B cell (primary cell): Measurements from ENCODE around the gene LRRC4. TPM values are rescaled to one million over a fixed set of nuclear protein-coding genes. Genes with fewer than 3 reads are reported as not detected.

Experiments used
- ATAC-seq: fragments of 200-7000 bp; cut with Tn5 transposase; one replicate; pipeline ENCODE4 v1.10.0; 2021; ENCODE audit warnings: low read depth, mild to moderate bottlenecking, moderate number of reproducible peaks, moderate library complexity
- CTCF ChIA-PET: fragments of 350-600 bp; sonication (Branson Sonifier 250); formaldehyde crosslinking; loops from one replicate; lab custom pipeline; 2021; ENCODE audit warnings: antibody characterized with exemption, inconsistent platforms; lab: Charles Lee
- POLR2A ChIA-PET: fragments of 350-600 bp; sonication (Branson Sonifier 250); formaldehyde crosslinking; loops from one replicate; lab custom pipeline; 2021; ENCODE audit warnings: antibody characterized with exemption; lab: Charles Lee
- DNase-seq: peaks from one replicate; pipeline ENCODE4 v3.0.0; 2013
- H2AFZ ChIP-seq: 2 replicates; pipeline ENCODE4 v1.6.1; 2012; ENCODE audit warnings: mild to moderate bottlenecking, low read depth, low read length; ENCODE audit not compliant: insufficient read depth, poor library complexity, severe bottlenecking
- H3K27ac ChIP-seq, 2 donors: 1 replicate in 1 of 2; 2 replicates in 1 of 2; pipeline ENCODE4 v1.5.1; 2012 to 2013; ENCODE audit warnings: low read length in 2 of 2, mild to moderate bottlenecking in 2 of 2, moderate library complexity in 1 of 2
- H3K27me3 ChIP-seq, 4 experiments: fragments of 200-600 bp in 1 of 4; sonication (generic) in 1 of 4; replicated peaks in 1 of 4; 1 replicate in 2 of 4; 2 replicates in 2 of 4; pipeline versions ENCODE4 v1.6.1 to v1.7.0; 2013 to 2016; ENCODE audit warnings: low read length in 3 of 4, mild to moderate bottlenecking in 2 of 4, mixed read lengths in 1 of 4, moderate library complexity in 1 of 4; ENCODE audit not compliant: insufficient read depth in 4 of 4, control insufficient read depth in 3 of 4; ENCODE audit errors: control extremely low read depth in 1 of 4
- H3K36me3 ChIP-seq, 2 experiments: replicated peaks in 1 of 2; 1 replicate in 1 of 2; 2 replicates in 1 of 2; pipeline versions ENCODE4 v1.6.1 to v1.7.1; 2013; ENCODE audit warnings: low read length in 1 of 2; ENCODE audit not compliant: insufficient read depth in 2 of 2, control insufficient read depth in 1 of 2; ENCODE audit errors: control extremely low read depth in 1 of 2, extremely low read depth in 1 of 2
- H3K4me1 ChIP-seq, 2 donors: fragments of 200-600 bp in 1 of 2; sonication (generic) in 1 of 2; 1 replicate in 1 of 2; 2 replicates in 1 of 2; pipeline versions ENCODE4 v1.5.1 to v1.6.1; 2013 to 2017; ENCODE audit warnings: low read length in 2 of 2; ENCODE audit not compliant: control insufficient read depth in 2 of 2, insufficient read depth in 2 of 2
- H3K4me2 ChIP-seq: replicated peaks from 2 replicates; pipeline ENCODE3; 2012; ENCODE audit warnings: mild to moderate bottlenecking, low read depth, low read length; ENCODE audit not compliant: poor library complexity, severe bottlenecking
- H3K4me3 ChIP-seq, 5 experiments: fragments of 200-600 bp in 1 of 5; sonication (generic) in 1 of 5; 1 replicate in 3 of 5; 2 replicates in 2 of 5; pipeline versions ENCODE4 v1.5.1 to v1.7.0; 2011 to 2016; ENCODE audit warnings: low read length in 4 of 5, mild to moderate bottlenecking in 4 of 5, low read depth in 2 of 5, control low read depth in 1 of 5, moderate library complexity in 1 of 5; ENCODE audit not compliant: insufficient read depth in 1 of 5; ENCODE audit errors: control extremely low read depth in 1 of 5, extremely low read depth in 1 of 5
- H3K79me2 ChIP-seq: fragments of 200-600 bp; sonication (generic); one replicate; pipeline ENCODE4 v1.6.0; 2016; ENCODE audit warnings: low read length; ENCODE audit not compliant: control insufficient read depth, insufficient read depth
- H3K9ac ChIP-seq: fragments of 200-600 bp; sonication (generic); 2 replicates; pipeline ENCODE4 v1.6.1; 2017; ENCODE audit warnings: mild to moderate bottlenecking, low read length, moderate library complexity
- H3K9me3 ChIP-seq, 3 donors: one replicate each; pipeline versions ENCODE4 v1.6.1 to v1.7.1; 2013; ENCODE audit warnings: low read length in 2 of 3; ENCODE audit not compliant: control insufficient read depth in 2 of 3, insufficient read depth in 1 of 3; ENCODE audit errors: control extremely low read depth in 1 of 3
- H4K20me1 ChIP-seq: 2 replicates; pipeline ENCODE4 v1.6.0; 2012; ENCODE audit warnings: mild to moderate bottlenecking, low read length; ENCODE audit not compliant: insufficient read depth, control insufficient read depth, poor library complexity, severe bottlenecking
- H3K27ac Mint-ChIP-seq: one replicate; pipeline ENCODE4 v1.8.0; 2021; ENCODE audit warnings: mixed read lengths
- H3K27me3 Mint-ChIP-seq: one replicate; pipeline ENCODE4 v1.8.0; 2021; ENCODE audit warnings: mixed read lengths
- H3K4me1 Mint-ChIP-seq: one replicate; pipeline ENCODE4 v1.8.0; 2021; ENCODE audit warnings: mixed read lengths
- H3K4me3 Mint-ChIP-seq: one replicate; pipeline ENCODE4 v1.8.0; 2021; ENCODE audit warnings: mixed read lengths
- H3K9me3 Mint-ChIP-seq: one replicate; pipeline ENCODE4 v1.8.0; 2022; ENCODE audit warnings: mixed read lengths; ENCODE audit not compliant: insufficient read depth
- CTCF ChIP-seq: fragments of 200-600 bp; IDR thresholded peaks from one replicate; pipeline ENCODE4 v1.8.0; 2022; ENCODE audit warnings: antibody characterized with exemption, mild to moderate bottlenecking
- EZH2 ChIP-seq: IDR thresholded peaks from 2 replicates; pipeline ENCODE4 v1.6.1; 2012; ENCODE audit warnings: borderline replicate concordance, low read depth, mild to moderate bottlenecking, moderate library complexity, low read length; ENCODE audit not compliant: insufficient read depth, poor library complexity, severe bottlenecking
- WGBS: methylation state at CpG from one replicate; pipeline ENCODE4 v1.1.5; 2013; ENCODE audit warnings: missing lambda C conversion rate; ENCODE audit not compliant: insufficient coverage; 5-methylcytosine and 5-hydroxymethylcytosine counted together
- intact Hi-C: fragments of 100-400 bp; cut with micrococcal nuclease; formaldehyde crosslinking; loops from one replicate; pipeline ENCODE4 v1.10.0; 2022
- polyA plus RNA-seq: library from polyadenylated mRNA; depleted of rRNA; stranded (reverse); fragments of >200 nt; gene quantifications from 2 replicates; pipeline ENCODE4 v1.2.3, GENCODE V29; 2012
- total RNA-seq, 2 donors: library from RNA; stranded (reverse); fragments of 120-200 nt in 1 of 2; gene quantifications; 1 replicate in 1 of 2; 2 replicates in 1 of 2; pipeline versions ENCODE4 v1.2.3 to v1.2.4, GENCODE V29; 2013 to 2022

LRRC4 gene
- total and polyA plus RNA-seq, 2 donors (not counting 1 experiment from before 2014, with no cell fraction given), result 0.98 to 1.2 TPM

- Histone ChIP-seq H3K9ac (no peak overlapping the region), H3K27ac (no peak overlapping the region), H3K4me2 (no peak overlapping the region), H2AFZ (no peak overlapping the region), H3K79me2 (peaks cover 13% of the 10 kb centered on the region), H3K36me3 (peaks cover 0 to 7% of the 10 kb centered on the region in 2 experiments), H3K4me1 (peaks cover 38 to 45% of the 10 kb centered on the region in 2 donors), H3K4me3 (no peak overlapping the region), H3K27me3 (no peaks in the 10 kb centered on the region), H4K20me1 (no peaks in the 10 kb centered on the region), H3K9me3 (no peaks in the 10 kb centered on the region)
- no peaks in the 10 kb centered on the region for H3K27me3 Mint-ChIP-seq
- peak overlapping the region; percentile 59 for H3K27ac Mint-ChIP-seq
- no peaks in the 10 kb centered on the region for H3K9me3 Mint-ChIP-seq
- intact Hi-C loops, result no loop called here
- ATAC-seq, result no peak
- peaks cover 62% of the 10 kb centered on the region for H3K4me1 Mint-ChIP-seq
- no peak for DNase-seq
- WGBS, result 78% methylated on average over 3 of the region's 6 CpGs
- TF ChIP-seq CTCF (no peak), EZH2 (no peak)
- H3K4me3 Mint-ChIP-seq, result no peak overlapping the region
- ChIA-PET CTCF (interaction anchor here (1.3 to 1.4 kb wide), 2 partner anchors 209 to 292 kb away, joined by 4 to 6 read pairs; no protein-coding TSS in a partner anchor), POLR2A (no interaction called here)
Measured at GRCh38 chr7:128000854-128001265, 30.4 kb downstream of the LRRC4 start.

- H3K4me3 ChIP-seq, result no peak overlapping the region
- H3K27me3 ChIP-seq, result no peaks in the 10 kb centered on the region
- no peaks in the 10 kb centered on the region for H4K20me1 ChIP-seq
- ChIA-PET POLR2A (interaction anchor here (0.6 kb wide), 1 partner anchor 236 kb away, joined by 4 read pairs; no protein-coding TSS in a partner anchor), CTCF (interaction anchor here (1.3 kb wide), 1 partner anchor 291 kb away, joined by 6 read pairs; no protein-coding TSS in a partner anchor)
- H3K9me3 Mint-ChIP-seq, result no peaks in the 10 kb centered on the region
- H3K4me1 ChIP-seq, result peaks cover 32 to 37% of the 10 kb centered on the region in 2 donors
- WGBS, result 80% methylated on average over 1 of the region's 1 CpG
- H2AFZ ChIP-seq, result no peak overlapping the region
- no peak for DNase-seq
- no peak overlapping the region for H3K27ac Mint-ChIP-seq
- no peaks in the 10 kb centered on the region for H3K27me3 Mint-ChIP-seq
- peaks cover 6% of the 10 kb centered on the region for H3K79me2 ChIP-seq
- no peak overlapping the region for H3K4me3 Mint-ChIP-seq
- H3K27ac ChIP-seq, result no peak overlapping the region
- peaks cover 54% of the 10 kb centered on the region for H3K4me1 Mint-ChIP-seq
- no peak overlapping the region for H3K9ac ChIP-seq
- H3K9me3 ChIP-seq, result no peaks in the 10 kb centered on the region
- H3K36me3 ChIP-seq, result peaks cover 2 to 7% of the 10 kb centered on the region in 2 experiments
- no peak for TF ChIP-seq EZH2
- intact Hi-C loops, result no loop called here
- no peak overlapping the region for H3K4me2 ChIP-seq
- no peak for ATAC-seq
Measured at GRCh38 chr7:128000048-128000447, 31.2 kb downstream of the LRRC4 start.
